Chondrocyte (in vitro differentiated cells): ENCODE measurements around the gene SLC41A2. TPM values are rescaled to one million over a fixed set of nuclear protein-coding genes. Genes with fewer than 3 reads are reported as not detected.

ENCODE experiments used
- DNase-seq: peaks from one replicate; pipeline ENCODE4 v3.0.0; 2021; ENCODE audit warnings: mixed read lengths, low spot score
- H3K27ac Mint-ChIP-seq: one replicate; pipeline ENCODE4 v1.8.0; 2021; ENCODE audit warnings: mild to moderate bottlenecking, moderate library complexity, mixed read lengths; ENCODE audit not compliant: unreplicated experiment
- H3K27me3 Mint-ChIP-seq: 2 replicates; pipeline ENCODE4 v1.8.0; 2021; ENCODE audit warnings: low read depth, mixed read lengths
- H3K36me3 Mint-ChIP-seq: 2 replicates; pipeline ENCODE4 v1.8.0; 2021; ENCODE audit warnings: low read depth, mixed read lengths
- H3K4me1 Mint-ChIP-seq: 2 replicates; pipeline ENCODE4 v1.8.0; 2021; ENCODE audit warnings: low read depth, mild to moderate bottlenecking, mixed read lengths
- H3K4me3 Mint-ChIP-seq: one replicate; pipeline ENCODE4 v1.8.0; 2021; ENCODE audit warnings: mild to moderate bottlenecking, moderate library complexity, mixed read lengths; ENCODE audit not compliant: unreplicated experiment
- H3K9me3 Mint-ChIP-seq: 2 replicates; pipeline ENCODE4 v1.8.0; 2021; ENCODE audit warnings: low read depth, mixed read lengths
- long read RNA-seq: library from polyadenylated mRNA; stranded (forward); transcript quantifications from one replicate; pipeline ENCODE4 v2.0.0, GENCODE V29; 2021
- total RNA-seq: library from RNA; stranded (reverse); gene quantifications from 3 replicates; pipeline ENCODE4 v1.2.1, GENCODE V29; 2021
- TF ChIP-seq, protein P1 (sequence below): fragments of 200-600 bp; sonication (generic); IDR thresholded peaks from 2 replicates; pipeline ENCODE4 v1.5.0; 2021; ENCODE audit warnings: antibody characterized with exemption, mild to moderate bottlenecking, moderate library complexity

SLC41A2 gene
- 46.0 to 54.6 TPM (median 46.8 TPM) in 3 replicates for total RNA-seq
- long read RNA-seq, partial matches to known transcripts = 0 of 23 reads
- long read RNA-seq, other reads (novel, unspliced or antisense) = 23 of 23 reads

DNA sequence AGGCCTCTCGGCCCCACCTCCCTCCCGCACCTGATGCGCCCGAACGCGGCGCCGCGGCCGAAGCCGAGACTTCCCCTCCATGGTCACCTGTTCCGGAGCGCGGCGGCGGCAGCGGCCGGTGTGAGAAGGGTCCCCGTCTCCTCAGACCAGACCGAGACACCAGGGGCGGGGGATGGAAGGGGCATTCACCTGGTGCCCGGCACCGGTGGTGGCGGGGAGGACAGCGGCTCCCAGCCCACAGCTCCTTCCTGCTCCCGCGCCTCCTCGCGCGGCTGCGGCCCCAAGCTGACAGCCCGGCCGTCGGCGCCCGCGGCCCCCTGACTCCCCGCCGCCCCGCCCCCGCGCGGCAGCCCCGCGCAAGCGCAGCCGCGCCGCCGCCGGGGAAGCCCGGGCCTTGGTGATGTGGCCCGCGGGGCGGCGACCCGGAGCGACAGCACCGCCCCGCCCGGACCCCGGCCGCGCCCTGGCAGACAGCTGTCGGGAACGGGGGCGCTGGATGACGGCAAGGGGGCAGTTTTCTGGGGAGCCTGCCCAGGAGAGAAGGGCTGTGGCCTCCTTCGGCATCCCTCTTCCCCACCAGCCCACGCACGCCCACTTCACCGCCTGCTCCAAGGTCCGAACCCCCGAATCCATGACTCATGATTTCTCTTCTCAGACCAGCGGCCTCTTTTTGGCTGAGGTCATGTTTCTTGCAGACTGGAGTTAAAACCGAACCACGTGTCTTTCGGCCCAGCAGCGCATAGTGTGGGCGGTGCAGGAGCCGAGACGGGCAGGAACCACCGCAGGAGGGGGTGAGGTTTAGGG, at the start of gene SLC41A2:
TSS of gene SLC41A2 (minus strand) at position 290 of the 804 bp plus-strand sequence. CDS start 29,763 bp downstream, outside the sequence.
- TF ChIP-seq, protein P1, sequence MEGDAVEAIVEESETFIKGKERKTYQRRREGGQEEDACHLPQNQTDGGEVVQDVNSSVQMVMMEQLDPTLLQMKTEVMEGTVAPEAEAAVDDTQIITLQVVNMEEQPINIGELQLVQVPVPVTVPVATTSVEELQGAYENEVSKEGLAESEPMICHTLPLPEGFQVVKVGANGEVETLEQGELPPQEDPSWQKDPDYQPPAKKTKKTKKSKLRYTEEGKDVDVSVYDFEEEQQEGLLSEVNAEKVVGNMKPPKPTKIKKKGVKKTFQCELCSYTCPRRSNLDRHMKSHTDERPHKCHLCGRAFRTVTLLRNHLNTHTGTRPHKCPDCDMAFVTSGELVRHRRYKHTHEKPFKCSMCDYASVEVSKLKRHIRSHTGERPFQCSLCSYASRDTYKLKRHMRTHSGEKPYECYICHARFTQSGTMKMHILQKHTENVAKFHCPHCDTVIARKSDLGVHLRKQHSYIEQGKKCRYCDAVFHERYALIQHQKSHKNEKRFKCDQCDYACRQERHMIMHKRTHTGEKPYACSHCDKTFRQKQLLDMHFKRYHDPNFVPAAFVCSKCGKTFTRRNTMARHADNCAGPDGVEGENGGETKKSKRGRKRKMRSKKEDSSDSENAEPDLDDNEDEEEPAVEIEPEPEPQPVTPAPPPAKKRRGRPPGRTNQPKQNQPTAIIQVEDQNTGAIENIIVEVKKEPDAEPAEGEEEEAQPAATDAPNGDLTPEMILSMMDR = peak; percentile 37
- H3K27ac Mint-ChIP-seq = peak within 1 kb of the TSS; percentile 92
- peaks cover 54% of the 10 kb centered on the region for H3K4me1 Mint-ChIP-seq
- H3K27me3 Mint-ChIP-seq = no peaks in the 10 kb centered on the region
- peak; percentile 90 for DNase-seq
- no peaks in the 10 kb centered on the region for H3K9me3 Mint-ChIP-seq
- H3K4me3 Mint-ChIP-seq = peak within 1 kb of the TSS; percentile 79
- no peaks in the 10 kb centered on the region for H3K36me3 Mint-ChIP-seq

GRCh38 chr12:105001476-105001875, 43.4 kb upstream of the SLC41A2 start:
- Mint-ChIP-seq H3K9me3 (peaks cover 14% of the 10 kb centered on the region), H3K4me1 (no peaks in the 10 kb centered on the region), H3K27me3 (no peaks in the 10 kb centered on the region)

DNA sequence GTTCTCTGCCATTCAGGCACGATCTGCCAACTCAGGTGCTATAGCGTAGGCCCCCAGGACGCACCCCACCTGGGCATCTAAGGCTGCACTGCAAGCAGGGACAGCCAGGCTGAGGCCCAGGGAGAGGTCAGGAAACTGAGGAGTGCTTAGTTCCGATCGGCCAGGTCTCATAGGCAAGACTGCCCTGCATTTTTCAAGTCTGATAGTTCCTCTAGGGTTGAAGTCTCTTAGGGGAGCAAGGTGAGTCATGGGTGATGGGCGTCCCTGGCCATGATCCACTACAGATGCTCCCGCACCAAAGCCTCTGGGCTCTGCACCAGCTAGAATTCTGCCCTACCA, 41.2 kb upstream of the SLC41A2 start:
- H3K4me1 Mint-ChIP-seq = no peaks in the 10 kb centered on the region
- no peaks in the 10 kb centered on the region for H3K27me3 Mint-ChIP-seq
- DNase-seq = no peak
- peaks cover 3% of the 10 kb centered on the region for H3K9me3 Mint-ChIP-seq
- TF ChIP-seq, protein P1 = no peak
- H3K36me3 Mint-ChIP-seq = peaks cover 55% of the 10 kb centered on the region
- no peak overlapping the region for H3K4me3 Mint-ChIP-seq
- no peak overlapping the region for H3K27ac Mint-ChIP-seq

More at GRCh38 chr12:105001476-105001875, 43.4 kb upstream of the SLC41A2 start:
- H3K27ac Mint-ChIP-seq = no peak overlapping the region
- no peak for DNase-seq
- peaks cover 53% of the 10 kb centered on the region for H3K36me3 Mint-ChIP-seq
- no peak overlapping the region for H3K4me3 Mint-ChIP-seq
- TF ChIP-seq, protein P1 = no peak

DNA sequence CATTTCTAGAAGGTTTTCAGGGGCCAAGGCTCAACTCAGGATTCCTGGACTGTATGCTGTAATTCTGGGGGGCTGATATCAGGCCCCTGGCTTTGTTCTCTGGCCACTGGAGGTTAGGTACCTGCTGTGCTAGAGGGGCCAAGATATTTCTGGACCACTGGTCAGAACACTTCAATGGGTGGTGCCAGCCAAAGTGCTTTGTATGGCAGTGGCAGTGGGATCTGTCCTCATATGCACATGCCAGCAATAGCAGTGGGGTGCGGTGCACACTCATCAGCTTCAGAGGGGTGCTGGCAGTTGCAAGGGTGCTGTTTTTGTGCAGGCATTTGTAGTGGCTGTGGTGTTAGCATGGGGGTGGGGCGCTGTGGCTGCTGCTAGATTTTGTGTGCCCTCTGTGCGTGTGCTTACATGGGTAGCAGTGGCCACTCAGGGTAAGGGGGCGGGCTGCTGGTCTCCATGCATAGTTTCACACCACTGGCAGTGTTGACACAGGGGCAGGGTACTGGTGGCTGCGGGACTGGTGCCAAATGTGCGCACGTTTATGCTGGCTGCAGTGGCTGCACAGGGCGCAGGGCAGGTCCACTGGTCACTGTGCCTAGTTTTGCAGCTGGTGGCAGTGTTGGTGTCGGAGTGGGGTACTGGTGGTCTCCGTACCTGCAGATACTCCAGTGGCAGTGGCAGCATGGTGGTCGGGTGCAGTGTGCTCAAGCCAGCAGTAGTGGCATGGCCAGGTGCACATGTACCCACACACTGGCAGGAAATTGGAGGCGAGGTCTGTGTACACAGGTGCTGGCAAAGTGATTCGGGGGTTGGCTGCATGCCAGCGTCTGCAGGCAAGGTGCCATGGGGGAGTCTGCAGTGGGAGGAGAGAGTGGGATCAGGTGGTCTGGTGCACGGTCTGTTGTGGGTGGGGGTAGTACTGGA, 40.6 kb upstream of the SLC41A2 start:
- Mint-ChIP-seq H3K9me3 (peaks cover 3% of the 10 kb centered on the region), H3K27ac (no peak overlapping the region), H3K36me3 (peaks cover 55% of the 10 kb centered on the region), H3K27me3 (no peaks in the 10 kb centered on the region), H3K4me3 (no peak overlapping the region), H3K4me1 (no peaks in the 10 kb centered on the region)
- TF ChIP-seq, protein P1 = no peak
- peak; percentile 79 for DNase-seq

GRCh38 chr12:104997541-104997940, 39.5 kb upstream of the SLC41A2 start:
- H3K4me3 Mint-ChIP-seq = no peak overlapping the region
- TF ChIP-seq, protein P1 = no peak
- H3K27ac Mint-ChIP-seq = no peak overlapping the region
- H3K36me3 Mint-ChIP-seq = peaks cover 56% of the 10 kb centered on the region
- no peak for DNase-seq
- H3K27me3 Mint-ChIP-seq = no peaks in the 10 kb centered on the region
- no peaks in the 10 kb centered on the region for H3K4me1 Mint-ChIP-seq
- peaks cover 3% of the 10 kb centered on the region for H3K9me3 Mint-ChIP-seq
